Measurements from ENCODE around the gene ACTL7A. TPM values are rescaled to one million over a fixed set of nuclear protein-coding genes. Genes with fewer than 3 reads are reported as not detected.

The ACTL7A gene
- total and polyA plus RNA-seq, 2 experiments from 2014 or later: not detected

- Histone ChIP-seq H3K4me1 (ENCODE audit: insufficient read depth) (no peaks in the 10 kb centered on the region), H2AFZ (no peak overlapping the region), H3F3A (ENCODE audit: insufficient read depth) (no peaks in the 10 kb centered on the region), H3K9ac (no peak overlapping the region), H3K27ac (no peak overlapping the region), H3K9me2 (ENCODE audit: insufficient read depth) (no peaks in the 10 kb centered on the region), H4K20me1 (ENCODE audit: insufficient read depth) (no peaks in the 10 kb centered on the region), H3K4me3 (no peak overlapping the region), H3K9me3 (ENCODE audit: low read depth) (no peaks in the 10 kb centered on the region), H3K27me3 (replicated peaks; ENCODE audit: insufficient read depth) (no peaks in the 10 kb centered on the region), H3K4me2 (ENCODE audit: unreplicated experiment) (no peak overlapping the region), H3K79me2 (ENCODE audit: insufficient read depth) (no peaks in the 10 kb centered on the region), H3K36me3 (ENCODE audit: low read depth) (peaks cover 42% of the 10 kb centered on the region)
- in situ Hi-C loops (cut with MboI): no loop called here
- no peak for DNase-seq
- TF ChIP-seq EZH2 (IDR thresholded peaks at IDR 0.05; ENCODE audit: insufficient read depth, poor library complexity, severe bottlenecking) (no peak), EZH2phosphoT487 (IDR thresholded peaks at IDR 0.05; ENCODE audit: insufficient read depth, low read depth) (no peak)
- WGBS, 2 experiments (ENCODE audit: low coverage in 1 of 2, low lambda C conversion rate in 2 of 2, missing lambda C conversion rate in 2 of 2): 99 to 100% methylated on average over 2 of the region's 2 CpGs
Measured at GRCh38 chr9:108910914-108911313, 48.8 kb downstream of the ACTL7A start.

GRCh38 chr9:108911820-108912219, 49.8 kb downstream of the ACTL7A start:
- Histone ChIP-seq H3K9me3 (ENCODE audit: low read depth) (no peaks in the 10 kb centered on the region), H3K4me2 (ENCODE audit: unreplicated experiment) (no peak overlapping the region), H3K9ac (no peak overlapping the region), H3F3A (ENCODE audit: insufficient read depth) (no peaks in the 10 kb centered on the region), H3K4me3 (no peak overlapping the region), H3K27me3 (replicated peaks; ENCODE audit: insufficient read depth) (no peaks in the 10 kb centered on the region), H2AFZ (no peak overlapping the region), H3K79me2 (ENCODE audit: insufficient read depth) (no peaks in the 10 kb centered on the region), H3K4me1 (ENCODE audit: insufficient read depth) (no peaks in the 10 kb centered on the region), H3K27ac (no peak overlapping the region), H3K36me3 (ENCODE audit: low read depth) (peaks cover 42% of the 10 kb centered on the region), H4K20me1 (ENCODE audit: insufficient read depth) (no peaks in the 10 kb centered on the region), H3K9me2 (ENCODE audit: insufficient read depth) (no peaks in the 10 kb centered on the region)
- 13 to 14% methylated on average over 1 of the region's 1 CpG for WGBS, 2 experiments (ENCODE audit: low coverage in 1 of 2, low lambda C conversion rate in 2 of 2, missing lambda C conversion rate in 2 of 2)
- in situ Hi-C loops (cut with MboI): no loop called here
- TF ChIP-seq EZH2phosphoT487 (IDR thresholded peaks at IDR 0.05; ENCODE audit: insufficient read depth, low read depth) (no peak), EZH2 (IDR thresholded peaks at IDR 0.05; ENCODE audit: insufficient read depth, poor library complexity, severe bottlenecking) (no peak)
- DNase-seq: no peak

Small RNAs within 50 kb of the gene (small RNA-seq; reads per million reads assigned to genes)
- gene AL359692.1 (ENCODE audit: low read depth, low replicate concordance): not detected

Other genes starting within 250 kb of the ACTL7A start
- gene ACTL7B, start 6.3 kb upstream of the ACTL7A start, total RNA-seq (2014; rRNA removed; shearing (Covaris generic)): not detected in 2 replicates
- not detected in 2 replicates for gene ACTL7B, start 6.3 kb upstream of the ACTL7A start, polyA plus RNA-seq (2016; fragmentation: Nextera tagmentation; extraction: Ambion mirVana)
- 24.1 and 27.8 TPM in 2 replicates for gene ELP1, start 71.9 kb downstream of the ACTL7A start, total RNA-seq (2014; rRNA removed; shearing (Covaris generic))
- 14.5 and 17.5 TPM in 2 replicates for gene ELP1, start 71.9 kb downstream of the ACTL7A start, polyA plus RNA-seq (2016; fragmentation: Nextera tagmentation; extraction: Ambion mirVana)
- 10.4 and 12.9 TPM in 2 replicates for gene ABITRAM, start 72.1 kb downstream of the ACTL7A start, total RNA-seq (2014; rRNA removed; shearing (Covaris generic))
- 24.5 and 28.8 TPM in 2 replicates for gene ABITRAM, start 72.1 kb downstream of the ACTL7A start, polyA plus RNA-seq (2016; fragmentation: Nextera tagmentation; extraction: Ambion mirVana)
- gene CTNNAL1, start 151.2 kb downstream of the ACTL7A start, total RNA-seq (2014; rRNA removed; shearing (Covaris generic)): 97.9 and 103 TPM in 2 replicates
- 111 and 119 TPM in 2 replicates for gene CTNNAL1, start 151.2 kb downstream of the ACTL7A start, polyA plus RNA-seq (2016; fragmentation: Nextera tagmentation; extraction: Ambion mirVana)

All from GM23248 (cell line).